IPS-11a (cell line): Measurements from ENCODE around the gene RBKS.

ENCODE experiments used
- H3K4me3 ChIP-seq: one replicate; pipeline ENCODE4 v1.5.1; 2013; ENCODE audit warnings: low read depth, low read length, control low read depth

The RBKS gene

DNA sequence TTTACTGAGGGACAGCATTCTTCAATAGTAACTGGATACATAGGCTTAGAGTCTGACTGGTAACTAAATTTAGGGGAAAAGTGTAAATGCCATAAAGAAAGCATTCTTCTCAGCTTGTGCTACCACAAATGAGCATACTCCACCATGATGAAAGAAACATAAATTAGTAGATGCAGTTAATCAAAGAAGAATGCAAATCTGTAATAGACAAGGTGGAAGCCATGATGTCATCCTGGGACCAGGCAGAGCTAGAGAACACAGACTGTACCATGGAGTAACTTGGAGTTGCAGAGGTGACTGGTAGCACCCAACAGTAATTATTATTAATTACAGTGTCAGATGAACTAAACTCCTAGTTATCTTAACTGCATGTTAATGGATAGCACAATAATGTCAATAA lies 51.7 kb downstream of the RBKS start:
- H3K4me3 ChIP-seq = no peak overlapping the region

DNA sequence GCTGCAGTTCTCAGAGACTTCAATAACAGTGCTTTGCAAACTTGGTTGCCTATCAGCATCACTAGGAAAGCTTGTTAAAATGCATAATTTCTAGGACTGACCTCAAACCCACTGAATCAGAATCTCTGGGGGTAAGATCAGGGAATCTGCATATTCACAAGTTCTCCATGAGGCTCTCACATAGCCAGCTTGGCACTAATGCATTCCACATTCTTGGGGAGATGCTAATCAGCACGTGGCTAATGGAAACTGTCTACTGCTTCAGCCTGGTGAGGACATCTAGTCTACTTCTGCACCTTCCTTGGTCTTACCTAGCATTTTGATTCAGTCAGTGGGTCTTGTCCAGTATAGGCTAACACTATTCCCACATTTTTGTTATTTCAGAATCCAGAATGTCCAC lies 56.3 kb downstream of the RBKS start:
- no peak overlapping the region for H3K4me3 ChIP-seq

DNA sequence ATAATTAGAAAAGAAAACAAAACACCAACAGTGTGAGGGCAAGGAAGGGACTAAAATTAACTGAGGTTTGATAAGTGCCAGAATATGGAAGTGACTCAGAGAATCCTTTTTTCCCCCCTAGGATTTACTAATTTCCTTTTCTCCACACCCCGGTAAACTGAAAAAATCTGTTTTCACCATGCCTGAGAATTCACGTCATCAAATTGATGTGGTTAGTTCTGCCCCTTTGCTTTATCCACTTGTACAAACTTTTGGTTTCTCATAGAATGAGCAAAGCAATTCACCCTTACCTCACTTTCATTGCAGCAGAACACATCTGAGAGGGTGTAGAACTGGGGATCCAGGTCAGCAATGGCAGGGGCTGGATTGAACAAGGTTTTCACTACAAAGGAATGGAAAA lies 57.8 kb downstream of the RBKS start:
- H3K4me3 ChIP-seq = no peak overlapping the region

DNA sequence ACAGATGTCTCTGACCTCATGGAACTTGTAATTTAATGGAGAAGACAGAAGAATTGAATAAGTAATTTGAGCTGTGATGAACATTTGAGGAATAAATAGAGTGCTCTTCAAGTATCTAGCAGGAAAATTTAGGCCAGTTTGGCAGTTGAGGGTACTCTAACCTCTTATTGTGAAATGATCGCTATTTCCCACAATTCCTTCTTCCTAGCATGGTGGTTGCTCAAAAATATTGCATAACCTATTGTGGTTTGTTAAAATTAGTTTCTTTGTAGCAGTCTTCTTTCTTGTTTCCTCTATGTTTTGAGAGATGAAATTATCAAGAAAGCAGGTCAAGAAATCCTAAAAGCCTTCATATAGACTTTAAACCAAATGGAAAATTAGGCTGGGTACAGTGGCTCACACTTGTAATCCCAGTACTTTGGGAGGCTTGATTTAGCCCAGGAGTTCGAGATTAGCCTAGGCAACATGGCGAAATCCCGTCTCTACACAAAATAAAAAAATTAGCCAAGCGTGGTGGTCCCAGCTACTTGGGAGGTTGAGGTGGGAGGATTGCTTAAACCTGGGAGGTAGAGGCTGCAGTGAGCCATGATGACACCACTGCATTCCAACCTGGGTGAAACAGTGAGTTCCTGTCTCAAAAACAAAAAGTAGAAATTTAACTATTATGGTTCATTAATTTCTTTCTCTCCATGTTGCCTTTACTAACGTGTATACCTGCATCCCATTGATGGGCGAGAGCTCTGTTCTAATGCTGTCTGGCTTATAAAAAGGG lies 58.7 kb downstream of the RBKS start:
- no peak overlapping the region for H3K4me3 ChIP-seq

GRCh38 chr2:27830656-27831055 lies 59.5 kb downstream of the RBKS start:
- H3K4me3 ChIP-seq = no peak overlapping the region

- no peak overlapping the region for H3K4me3 ChIP-seq
These were observed 60.4 kb downstream of the RBKS start for GRCh38 chr2:27829791-27830190.

GRCh38 chr2:27828305-27828704 lies 61.9 kb downstream of the RBKS start:
- H3K4me3 ChIP-seq = no peak overlapping the region

- H3K4me3 ChIP-seq = no peak overlapping the region
These were observed 65.8 kb downstream of the RBKS start for GRCh38 chr2:27824401-27824800.

DNA sequence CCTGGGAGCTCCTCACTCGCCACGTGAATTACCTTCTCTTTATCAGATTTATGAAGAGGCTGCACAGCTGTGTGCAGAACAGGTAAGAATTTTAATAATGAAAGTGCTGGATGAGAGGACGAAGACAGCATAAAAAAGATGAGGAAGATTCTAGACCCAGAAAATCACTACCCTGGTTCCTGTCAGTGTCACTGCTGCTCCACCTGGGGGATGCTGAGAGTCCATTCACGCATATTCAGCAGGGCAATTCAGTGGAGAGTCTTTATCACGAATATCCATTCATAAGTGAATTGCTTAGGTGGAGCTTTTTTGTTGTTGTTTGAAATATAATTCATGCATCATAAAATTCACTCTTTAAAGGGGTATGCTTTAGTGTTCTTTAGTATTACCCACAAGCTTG lies 66.6 kb downstream of the RBKS start:
- no peak overlapping the region for H3K4me3 ChIP-seq

- H3K4me3 ChIP-seq = no peak overlapping the region
These were observed 67.1 kb downstream of the RBKS start for GRCh38 chr2:27823135-27823534.

GRCh38 chr2:27822049-27822448 lies 68.1 kb downstream of the RBKS start:
- no peak overlapping the region for H3K4me3 ChIP-seq

- no peak overlapping the region for H3K4me3 ChIP-seq
These were observed 74.2 kb downstream of the RBKS start for GRCh38 chr2:27815860-27816438.

DNA sequence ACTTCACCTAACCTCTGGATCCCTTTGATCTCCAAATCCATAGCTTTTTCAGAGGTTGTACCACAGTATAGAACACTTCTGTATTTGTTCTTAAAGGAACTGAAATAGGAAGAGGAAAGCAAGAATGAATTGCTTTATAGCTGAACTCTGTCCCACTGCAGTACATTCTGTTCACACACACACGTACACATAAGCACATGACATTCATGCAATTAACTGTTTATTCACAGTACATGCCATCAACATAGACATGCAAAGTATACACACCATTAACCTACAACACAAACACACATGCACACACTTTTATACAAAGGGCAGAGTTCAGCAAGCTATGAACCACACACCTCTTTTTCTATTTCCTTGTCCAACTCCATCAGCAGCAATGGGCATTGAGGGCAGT lies 75.4 kb downstream of the RBKS start:
- H3K4me3 ChIP-seq = no peak overlapping the region

DNA sequence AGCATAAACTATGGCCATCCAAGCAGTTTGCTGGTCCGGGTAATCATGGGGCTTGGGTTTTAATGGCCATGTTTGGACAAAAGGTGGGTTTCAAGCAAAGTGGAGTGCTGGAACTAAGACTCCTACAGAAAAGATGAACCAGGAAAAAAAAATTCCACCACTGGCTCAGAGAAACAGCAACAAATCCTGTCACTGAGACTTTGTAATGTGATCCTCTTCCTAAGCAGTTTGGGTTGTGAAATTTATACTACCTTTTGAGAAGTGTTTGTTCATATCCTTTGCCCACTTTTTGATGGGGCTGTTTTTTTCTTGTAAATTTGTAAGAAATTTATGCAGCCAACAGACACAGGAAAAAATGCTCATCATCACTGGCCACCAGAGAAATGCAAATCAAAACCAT lies 78.4 kb downstream of the RBKS start:
- H3K4me3 ChIP-seq = no peak overlapping the region

DNA sequence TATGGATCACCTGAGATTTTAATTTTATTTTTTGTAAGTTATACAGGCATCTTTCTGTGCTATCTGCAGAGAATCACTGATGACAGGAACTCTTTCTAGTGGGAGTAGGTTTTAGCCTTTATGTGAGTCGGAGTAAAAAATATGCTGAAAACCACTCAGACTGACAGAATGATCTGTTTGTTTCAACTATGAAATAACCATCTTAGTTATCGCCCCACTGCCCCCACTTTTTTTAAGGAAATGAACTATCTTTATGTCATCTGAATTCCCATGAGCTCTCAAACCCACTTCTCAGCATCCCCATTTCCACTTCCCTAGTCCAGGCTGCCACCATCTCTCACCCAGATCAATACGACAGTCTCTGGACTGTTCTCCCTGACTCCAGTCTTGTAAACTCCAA lies 79.7 kb downstream of the RBKS start:
- H3K4me3 ChIP-seq = no peak overlapping the region

DNA sequence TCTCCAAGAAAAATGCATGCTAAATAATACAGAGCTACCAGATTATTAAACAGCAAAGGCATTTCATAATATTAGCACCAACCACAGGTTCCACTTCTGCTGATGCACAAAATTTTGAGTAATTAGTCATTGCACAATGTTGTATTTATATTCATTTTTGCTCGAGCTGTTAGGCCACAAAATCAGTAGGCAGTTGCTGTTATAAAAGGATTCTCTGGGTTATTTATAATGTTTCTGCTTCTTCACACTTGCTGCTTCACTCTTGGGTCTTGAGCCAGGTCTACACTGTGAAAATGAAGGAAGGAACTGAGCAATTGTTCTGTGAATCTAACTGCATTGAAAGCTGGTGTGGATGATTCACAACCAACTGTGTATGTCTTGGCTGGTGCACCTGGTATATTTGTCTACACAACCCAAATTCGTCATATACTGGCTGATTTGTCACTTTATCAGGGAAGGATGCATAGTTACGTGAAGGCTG lies 80.4 kb downstream of the RBKS start:
- H3K4me3 ChIP-seq = no peak overlapping the region

- no peak overlapping the region for H3K4me3 ChIP-seq
These were observed 81.2 kb downstream of the RBKS start for GRCh38 chr2:27808984-27809383.

DNA sequence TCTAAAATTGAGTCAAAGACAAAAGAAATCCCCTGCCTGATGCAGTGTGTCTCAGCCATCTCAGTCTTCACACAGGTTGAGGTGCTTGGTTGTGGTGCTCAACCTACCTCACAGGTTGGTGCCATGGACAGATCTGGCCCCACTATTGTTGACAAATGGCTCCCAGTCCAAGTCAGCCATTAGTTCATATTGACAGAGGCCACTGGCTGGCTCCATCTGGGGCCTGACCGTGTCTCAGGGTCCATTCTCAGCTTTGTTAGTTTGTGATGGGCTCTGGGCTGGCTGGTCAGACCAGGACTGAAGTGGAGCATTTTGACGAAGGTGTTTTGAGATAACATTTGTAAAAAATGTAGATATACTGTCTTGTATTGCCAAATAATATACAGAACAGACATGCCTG lies 81.8 kb downstream of the RBKS start:
- no peak overlapping the region for H3K4me3 ChIP-seq

GRCh38 chr2:27807476-27807875 lies 82.7 kb downstream of the RBKS start:
- no peak overlapping the region for H3K4me3 ChIP-seq

DNA sequence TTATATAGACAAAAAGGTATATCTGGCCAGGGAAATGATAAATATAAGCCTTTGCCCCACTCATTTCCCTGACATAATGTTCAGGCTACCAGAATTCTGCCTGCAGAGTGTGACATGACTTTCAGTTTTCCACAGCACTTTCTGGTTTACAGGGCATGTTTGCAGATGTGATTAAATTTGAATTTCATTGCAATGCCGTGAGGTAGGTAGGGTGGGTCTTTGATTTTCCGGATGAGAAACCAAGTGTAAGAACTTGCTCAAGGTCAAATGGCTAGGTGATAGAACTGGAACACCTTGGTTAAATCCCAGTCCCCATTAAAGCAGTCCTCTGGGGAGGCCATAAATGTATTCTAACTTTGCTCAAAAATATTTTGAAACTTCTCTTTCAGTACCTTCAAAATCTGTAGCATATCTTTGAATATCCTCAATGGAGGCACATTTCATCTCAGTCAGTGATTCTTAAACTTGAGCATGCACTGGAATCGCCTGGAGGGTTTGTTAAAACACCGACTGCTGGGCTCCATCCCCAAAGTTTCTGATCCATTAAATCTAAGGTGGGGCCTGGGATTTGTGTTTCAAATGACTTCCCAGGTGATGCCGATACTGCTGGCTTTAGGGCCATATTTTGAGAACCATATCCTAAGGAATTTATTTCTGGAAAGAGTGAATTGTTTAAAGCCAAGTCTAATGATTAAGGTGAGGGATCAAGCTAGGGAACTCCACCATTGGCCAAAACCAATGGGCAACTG lies 83.7 kb downstream of the RBKS start:
- no peak overlapping the region for H3K4me3 ChIP-seq

GRCh38 chr2:27805180-27805579 lies 85.0 kb downstream of the RBKS start:
- H3K4me3 ChIP-seq = no peak overlapping the region

DNA sequence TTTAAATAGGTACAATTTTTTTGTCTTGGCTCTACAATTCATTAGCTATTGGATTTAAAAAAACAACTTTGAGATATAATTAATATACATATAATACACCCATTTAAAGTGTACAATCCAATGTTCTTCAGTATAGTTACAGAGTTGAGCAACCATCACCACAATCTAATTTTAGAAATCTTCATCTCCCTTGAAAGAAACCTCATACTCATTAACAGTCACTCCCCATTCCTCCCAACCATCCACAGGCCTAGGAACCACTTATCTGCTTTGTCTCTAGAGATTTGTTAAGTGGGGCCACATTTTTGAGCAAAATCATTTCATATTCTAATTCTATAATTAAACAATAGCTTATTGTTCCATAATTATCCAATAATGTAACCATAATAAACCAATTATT lies 86.0 kb downstream of the RBKS start:
- no peak overlapping the region for H3K4me3 ChIP-seq
